HG02938 (cell line): Measurements from ENCODE around the gene NDUFV1.
"Not testable (repeated sequence)": the region's sequence is repeated elsewhere in the genome, so short reads cannot be mapped to it uniquely, and the experiment has no call there.

ENCODE experiments used
- ATAC-seq: cut with Tn5 transposase; IDR thresholded peaks from one replicate; pipeline ENCODE4 v1.9.1; 2021; ENCODE audit warnings: mild to moderate bottlenecking, moderate library complexity; ENCODE audit not compliant: unreplicated experiment

NDUFV1 gene

GRCh38 chr11:67610302-67610868 lies 3.6 kb downstream of the NDUFV1 start:
- ATAC-seq, result no peak

DNA sequence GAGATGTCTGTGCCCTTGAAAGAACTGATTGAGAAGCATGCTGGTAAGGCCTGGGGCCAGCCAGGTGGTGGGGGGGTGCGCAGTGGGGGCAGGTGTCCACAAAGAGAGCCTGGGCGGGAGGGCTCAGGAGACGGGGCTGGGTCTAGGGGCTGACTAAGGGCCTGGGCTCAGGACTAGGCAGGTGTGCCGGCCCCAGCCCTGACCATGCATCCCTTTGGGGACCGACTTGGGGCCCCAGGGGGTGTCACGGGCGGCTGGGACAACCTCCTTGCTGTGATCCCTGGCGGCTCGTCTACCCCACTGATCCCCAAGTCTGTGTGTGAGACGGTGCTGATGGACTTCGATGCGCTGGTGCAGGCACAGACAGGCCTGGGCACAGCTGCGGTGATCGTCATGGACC lies 4.4 kb downstream of the NDUFV1 start:
- no peak for ATAC-seq

DNA sequence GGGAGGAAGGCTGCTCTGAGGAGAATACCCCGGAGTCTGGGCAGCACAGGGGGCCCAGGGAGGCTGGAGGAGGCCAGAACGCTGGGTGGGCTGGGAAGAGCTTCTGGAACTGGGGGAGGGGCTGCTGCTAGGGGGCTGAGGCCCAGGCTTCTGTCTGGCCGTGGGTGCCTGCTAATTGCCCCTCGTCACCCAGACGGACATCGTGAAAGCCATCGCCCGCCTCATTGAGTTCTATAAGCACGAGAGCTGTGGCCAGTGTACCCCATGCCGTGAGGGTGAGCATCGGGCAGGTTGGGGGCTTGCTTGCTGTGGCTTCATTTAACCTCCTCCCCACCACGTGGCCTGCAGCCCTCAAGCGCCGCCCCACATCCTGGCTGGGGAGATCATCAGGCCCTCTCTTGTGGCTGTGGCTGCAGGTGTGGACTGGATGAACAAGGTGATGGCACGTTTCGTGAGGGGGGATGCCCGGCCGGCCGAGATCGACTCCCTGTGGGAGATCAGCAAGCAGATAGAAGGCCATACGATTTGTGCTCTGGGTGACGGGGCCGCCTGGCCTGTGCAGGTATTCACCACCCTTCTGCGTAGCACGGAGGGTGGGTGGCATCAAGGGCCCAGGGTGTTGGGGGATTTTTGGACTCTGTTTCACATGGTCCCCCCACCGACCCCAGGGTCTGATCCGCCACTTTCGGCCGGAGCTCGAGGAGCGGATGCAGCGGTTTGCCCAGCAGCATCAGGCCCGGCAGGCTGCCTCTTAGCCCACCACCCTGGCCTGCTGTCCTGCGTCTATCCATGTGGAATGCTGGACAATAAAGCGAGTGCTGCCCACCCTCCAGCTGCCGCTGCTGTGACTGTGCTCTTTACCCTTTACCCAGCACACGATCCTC lies 5.2 kb downstream of the NDUFV1 start:
- no peak for ATAC-seq

GRCh38 chr11:67612751-67613150 lies 6.0 kb downstream of the NDUFV1 start:
- no peak for ATAC-seq

- no peak for ATAC-seq
Measured at GRCh38 chr11:67613313-67613959, 6.7 kb downstream of the NDUFV1 start.

- ATAC-seq, result peak; percentile 81
Measured at GRCh38 chr11:67613960-67614715, 7.4 kb downstream of the NDUFV1 start.

DNA sequence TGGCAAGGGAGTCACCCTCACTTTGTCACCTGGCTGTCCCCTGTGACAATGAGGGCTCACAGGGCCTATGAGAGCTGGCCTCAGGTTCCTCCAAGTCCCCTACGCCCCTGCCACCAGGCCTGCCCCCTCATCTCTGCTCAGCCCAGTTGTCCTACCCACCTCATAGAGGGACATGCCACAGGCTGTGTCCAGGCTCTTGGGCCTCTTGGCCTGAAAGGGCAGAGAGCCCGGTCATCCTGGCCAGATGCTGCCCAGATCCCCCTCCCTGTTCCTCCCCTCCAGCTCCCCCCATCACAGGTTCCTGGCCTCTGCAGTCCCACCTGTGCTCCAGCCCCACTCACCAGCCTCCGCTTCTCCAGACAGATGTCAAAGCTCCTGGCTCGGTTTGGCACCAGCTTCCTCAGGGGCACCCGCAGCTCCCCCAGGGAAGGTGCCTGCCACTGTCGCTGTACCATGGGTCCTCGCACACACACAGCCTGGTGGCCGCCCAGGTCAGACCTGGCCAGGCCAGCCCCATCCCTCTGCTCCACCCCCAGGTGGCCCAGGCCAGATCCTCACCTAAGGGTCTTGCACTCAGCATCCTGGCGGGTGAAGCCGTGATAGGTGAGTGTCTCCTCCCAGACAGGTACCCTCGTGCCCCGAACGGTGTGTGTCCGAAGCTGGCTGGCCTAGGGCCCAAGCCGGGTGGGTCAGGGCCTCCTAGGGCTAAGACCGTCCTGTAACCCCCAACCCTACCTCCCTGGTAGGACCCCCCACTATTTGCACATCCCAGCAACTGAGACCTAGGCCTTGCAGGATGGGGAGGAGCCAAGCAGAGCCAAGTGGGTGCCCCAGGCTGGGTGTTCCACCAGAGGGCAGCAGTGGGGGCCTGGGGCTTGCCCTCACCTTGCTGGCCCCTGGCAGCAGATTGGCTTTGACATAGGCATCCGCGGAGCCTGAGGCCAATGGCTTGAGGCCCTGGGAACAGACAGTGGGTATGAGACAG lies 8.3 kb downstream of the NDUFV1 start:
- ATAC-seq, result no peak

- no peak for ATAC-seq
Measured at GRCh38 chr11:67615728-67616430, 9.1 kb downstream of the NDUFV1 start.

DNA sequence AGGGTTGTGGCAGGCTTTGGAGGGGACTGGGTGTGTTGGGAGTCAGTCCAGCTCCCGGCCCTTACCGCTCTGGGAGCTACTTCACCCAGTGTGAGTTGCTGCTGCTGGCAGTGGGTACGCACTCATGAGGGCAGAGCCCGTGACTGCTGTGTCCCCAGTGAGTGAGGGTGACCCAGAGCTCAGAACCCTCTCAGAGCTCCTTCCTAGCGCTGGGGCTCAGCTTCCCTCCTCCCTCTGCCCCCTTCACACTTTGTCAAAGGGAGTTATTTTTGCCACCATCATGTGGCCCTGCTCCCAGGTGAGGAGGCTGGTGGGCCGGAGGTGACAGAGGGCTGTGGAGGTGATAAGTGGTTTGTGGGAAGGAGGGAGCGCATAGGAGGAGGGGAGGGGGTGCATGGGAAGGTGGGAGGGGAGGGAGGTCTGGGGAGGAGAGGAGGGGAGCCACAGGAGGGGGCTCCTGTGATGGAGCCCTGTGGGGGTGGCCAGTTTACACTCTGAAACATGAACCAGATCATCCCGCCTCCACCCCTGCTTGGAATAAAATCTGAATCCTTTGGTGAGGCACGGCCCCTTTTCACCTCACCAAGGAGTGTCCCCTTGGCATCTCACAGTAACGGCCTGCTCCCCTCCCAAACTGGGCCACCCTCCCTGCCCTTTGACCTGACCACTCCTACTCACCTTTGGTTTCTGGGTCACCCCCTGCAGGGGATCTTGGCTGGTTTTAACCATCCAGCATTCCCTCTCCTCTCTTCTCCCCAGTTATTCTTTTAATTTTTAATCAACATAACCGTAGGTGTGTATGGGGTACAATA lies 9.9 kb downstream of the NDUFV1 start:
- no peak for ATAC-seq

- ATAC-seq, result no peak
Measured at GRCh38 chr11:67617243-67617953, 10.7 kb downstream of the NDUFV1 start.

- not testable (repeated sequence) for ATAC-seq
Measured at GRCh38 chr11:67618901-67619659, 12.3 kb downstream of the NDUFV1 start.

- ATAC-seq, result not testable (repeated sequence)
Measured at GRCh38 chr11:67619683-67620618, 13.2 kb downstream of the NDUFV1 start.

GRCh38 chr11:67620621-67621020 lies 13.9 kb downstream of the NDUFV1 start:
- ATAC-seq, result not testable (repeated sequence)

GRCh38 chr11:67621928-67622327 lies 15.2 kb downstream of the NDUFV1 start:
- not testable (repeated sequence) for ATAC-seq

GRCh38 chr11:67622905-67623304 lies 16.2 kb downstream of the NDUFV1 start:
- not testable (repeated sequence) for ATAC-seq

DNA sequence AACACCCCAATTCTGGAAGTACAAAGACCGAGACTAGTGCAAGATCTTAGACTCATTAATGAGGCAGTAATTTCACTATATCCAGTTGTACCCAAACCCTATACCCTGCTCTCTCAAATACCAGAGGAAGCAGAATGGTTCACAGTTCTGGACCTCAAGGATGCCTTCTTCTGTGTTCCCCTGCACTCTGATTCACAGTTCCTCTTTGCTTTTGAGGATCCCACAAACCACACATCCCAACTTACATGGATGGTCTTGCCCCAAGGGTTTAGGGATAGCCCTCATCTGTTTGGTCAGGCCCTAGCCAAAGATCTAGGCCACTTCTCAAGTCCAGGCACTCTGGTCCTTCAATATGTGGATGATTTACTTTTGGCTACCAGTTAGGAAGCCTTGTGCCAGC lies 17.1 kb downstream of the NDUFV1 start:
- ATAC-seq, result not testable (repeated sequence)
